Chondrocyte (in vitro differentiated cells): Measurements from ENCODE around the gene PGBD1. TPM values are rescaled to one million over a fixed set of nuclear protein-coding genes. Genes with fewer than 3 reads are reported as not detected.

Source experiments
- DNase-seq: peaks from one replicate; pipeline ENCODE4 v3.0.0; 2021; ENCODE audit warnings: mixed read lengths, low spot score
- H3K27ac Mint-ChIP-seq: one replicate; pipeline ENCODE4 v1.8.0; 2021; ENCODE audit warnings: mild to moderate bottlenecking, moderate library complexity, mixed read lengths; ENCODE audit not compliant: unreplicated experiment
- H3K27me3 Mint-ChIP-seq: 2 replicates; pipeline ENCODE4 v1.8.0; 2021; ENCODE audit warnings: low read depth, mixed read lengths
- H3K36me3 Mint-ChIP-seq: 2 replicates; pipeline ENCODE4 v1.8.0; 2021; ENCODE audit warnings: low read depth, mixed read lengths
- H3K4me1 Mint-ChIP-seq: 2 replicates; pipeline ENCODE4 v1.8.0; 2021; ENCODE audit warnings: low read depth, mild to moderate bottlenecking, mixed read lengths
- H3K4me3 Mint-ChIP-seq: one replicate; pipeline ENCODE4 v1.8.0; 2021; ENCODE audit warnings: mild to moderate bottlenecking, moderate library complexity, mixed read lengths; ENCODE audit not compliant: unreplicated experiment
- H3K9me3 Mint-ChIP-seq: 2 replicates; pipeline ENCODE4 v1.8.0; 2021; ENCODE audit warnings: low read depth, mixed read lengths
- CTCF ChIP-seq: fragments of 200-600 bp; sonication (generic); IDR thresholded peaks from 2 replicates; pipeline ENCODE4 v1.5.0; 2021; ENCODE audit warnings: antibody characterized with exemption, mild to moderate bottlenecking, moderate library complexity
- total RNA-seq: library from RNA; stranded (reverse); gene quantifications from 3 replicates; pipeline ENCODE4 v1.2.1, GENCODE V29; 2021

The PGBD1 gene
- total RNA-seq, 1 donor from 2014 or later: 8.5 TPM

DNA sequence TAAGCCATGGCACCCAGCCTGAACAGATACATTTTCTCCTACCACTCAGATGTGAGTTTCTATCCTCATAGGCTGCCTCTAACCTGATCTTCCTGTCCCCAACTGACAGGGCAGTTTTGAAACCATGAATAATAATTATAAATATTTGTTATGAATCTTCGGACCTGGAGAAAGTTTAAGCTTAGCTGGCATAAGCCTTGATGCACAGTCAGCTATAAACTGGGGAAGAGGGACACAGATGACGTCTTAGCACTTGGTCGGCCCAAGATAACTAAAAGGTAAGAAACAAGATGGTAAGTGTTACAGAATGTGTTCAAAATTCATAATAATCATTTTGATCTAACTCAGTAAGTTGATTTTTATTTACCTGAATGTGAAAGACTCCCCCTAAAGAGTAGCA lies 37.4 kb upstream of the PGBD1 start:
- Mint-ChIP-seq H3K4me3 (no peak overlapping the region), H3K27me3 (no peaks in the 10 kb centered on the region), H3K27ac (no peak overlapping the region), H3K36me3 (peaks cover 19% of the 10 kb centered on the region), H3K9me3 (no peaks in the 10 kb centered on the region), H3K4me1 (no peaks in the 10 kb centered on the region)
- DNase-seq: no peak
- no peak for TF ChIP-seq CTCF

- Mint-ChIP-seq H3K27ac (no peak overlapping the region), H3K4me1 (no peaks in the 10 kb centered on the region), H3K4me3 (no peak overlapping the region), H3K27me3 (no peaks in the 10 kb centered on the region), H3K9me3 (no peaks in the 10 kb centered on the region), H3K36me3 (peaks cover 19% of the 10 kb centered on the region)
- TF ChIP-seq CTCF: no peak
- no peak for DNase-seq
Observed at GRCh38 chr6:28245206-28245941, 36.0 kb upstream of the PGBD1 start.

DNA sequence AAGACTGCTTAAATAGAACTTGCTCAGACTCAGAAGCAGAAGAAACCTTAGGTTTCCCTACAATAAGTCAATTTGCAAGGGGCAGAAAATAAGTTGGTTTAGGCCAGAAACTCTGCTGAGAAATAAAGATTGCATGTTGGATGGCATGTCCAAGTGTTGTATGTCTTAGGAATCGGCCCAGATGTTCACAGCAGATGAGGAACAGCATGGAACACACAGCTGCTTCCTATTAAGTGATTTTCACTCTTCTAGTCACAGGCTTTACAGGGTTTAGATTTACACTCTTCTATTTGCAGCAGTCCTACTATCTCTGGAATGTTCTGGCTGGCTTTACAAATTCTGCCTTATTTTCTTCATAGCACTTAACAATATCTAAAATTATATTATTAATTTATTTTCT lies 32.5 kb upstream of the PGBD1 start:
- H3K9me3 Mint-ChIP-seq: no peaks in the 10 kb centered on the region
- H3K27me3 Mint-ChIP-seq: no peaks in the 10 kb centered on the region
- TF ChIP-seq CTCF: no peak
- no peak overlapping the region for H3K4me3 Mint-ChIP-seq
- H3K4me1 Mint-ChIP-seq: peaks cover 21% of the 10 kb centered on the region
- no peak overlapping the region for H3K27ac Mint-ChIP-seq
- no peak for DNase-seq
- peaks cover 19% of the 10 kb centered on the region for H3K36me3 Mint-ChIP-seq

DNA sequence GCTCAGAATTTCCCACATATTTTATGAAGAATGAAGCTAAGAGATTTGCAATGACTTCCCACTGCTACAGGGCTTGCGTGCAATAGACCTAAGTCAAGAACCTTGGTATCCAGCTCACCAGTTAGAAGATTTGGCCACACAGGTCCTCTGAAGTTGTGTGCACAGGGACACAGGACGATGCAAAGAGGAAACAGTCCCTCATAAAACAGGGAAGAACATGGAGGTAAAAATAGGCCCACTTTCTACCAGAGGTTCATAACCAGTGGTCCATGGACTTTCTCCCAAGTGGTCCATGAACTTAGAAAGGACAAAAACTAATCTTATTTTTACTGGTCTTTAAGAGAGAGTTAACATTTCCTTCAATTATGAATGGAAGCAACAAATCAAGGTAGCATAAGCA lies 30.6 kb upstream of the PGBD1 start:
- Mint-ChIP-seq H3K9me3 (no peaks in the 10 kb centered on the region), H3K4me3 (peak overlapping the region; percentile 51), H3K27ac (no peak overlapping the region), H3K27me3 (no peaks in the 10 kb centered on the region), H3K4me1 (peaks cover 21% of the 10 kb centered on the region), H3K36me3 (peaks cover 14% of the 10 kb centered on the region)
- TF ChIP-seq CTCF: no peak
- DNase-seq: no peak

DNA sequence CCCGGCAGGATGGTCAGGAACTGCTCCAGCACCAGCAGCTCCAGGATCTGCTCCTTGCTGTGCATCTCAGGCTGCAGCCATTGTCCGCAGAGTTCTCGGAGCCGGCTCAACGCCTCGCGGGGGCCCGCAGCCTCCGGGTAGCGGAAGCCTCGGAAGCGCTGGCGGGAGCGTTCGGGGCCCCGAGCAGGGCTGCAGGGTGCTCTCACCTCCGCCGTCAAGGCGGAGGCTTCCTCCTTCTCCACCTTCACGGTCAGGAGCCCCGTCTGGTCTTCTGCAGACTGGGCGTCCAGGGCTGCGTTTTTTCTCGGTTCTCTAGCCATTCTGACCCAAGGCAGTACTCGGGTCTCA lies 29.7 kb upstream of the PGBD1 start:
- Mint-ChIP-seq H3K4me1 (peaks cover 21% of the 10 kb centered on the region), H3K9me3 (no peaks in the 10 kb centered on the region), H3K36me3 (peaks cover 6% of the 10 kb centered on the region), H3K27me3 (no peaks in the 10 kb centered on the region), H3K27ac (peak overlapping the region; percentile 87), H3K4me3 (peak overlapping the region; percentile 98)
- TF ChIP-seq CTCF: no peak
- DNase-seq: no peak
